Measurements from ENCODE around the gene C11orf16. TPM values are rescaled to one million over a fixed set of nuclear protein-coding genes. Genes with fewer than 3 reads are reported as not detected.
A peak's percentile ranks its signal among the peaks of the same experiment; 100 is the strongest.

The C11orf16 gene
- polyA plus RNA-seq, 2 of the 4 experiments (the other 2 are of a cell fraction) = not detected

DNA sequence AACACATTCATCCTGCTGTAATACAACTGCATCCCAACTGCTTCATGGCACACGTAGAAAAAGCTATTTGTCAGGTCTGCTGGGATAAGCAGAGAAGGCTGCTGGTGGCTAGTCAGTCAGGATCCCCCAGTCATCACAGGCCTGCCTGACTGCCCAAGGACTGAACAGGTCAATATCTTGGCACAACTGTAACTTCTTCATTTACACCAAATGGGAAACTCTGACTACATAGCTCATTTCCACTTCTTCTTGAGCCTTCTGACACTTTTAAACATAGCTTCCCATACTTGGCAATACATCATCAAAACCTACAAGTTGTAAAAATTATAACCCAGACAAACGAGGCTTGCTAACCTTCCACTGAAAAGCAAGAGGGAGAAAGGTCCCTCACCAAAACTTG is 28.7 kb upstream of the C11orf16 start:
- H3K4me1 ChIP-seq = peaks cover 28% of the 10 kb centered on the region
- FAIRE-seq = no peak
- no peak overlapping the region for H3K4me2 ChIP-seq
- no peak overlapping the region for H3K4me3 ChIP-seq
- ATAC-seq = no peak
- WGBS (ENCODE audit: missing lambda C conversion rate) = 51% methylated on average over 2 of the region's 2 CpGs
- no peak for DNase-seq (ENCODE audit: low read depth in 1 of 2, low spot score in 1 of 2)
- ChIA-PET CTCF (interaction anchor here (1.2 to 4.1 kb wide), 5 partner anchors 13 to 176 kb away, joined by 3 to 63 read pairs (median 6); no protein-coding TSS in a partner anchor), POLR2A (interaction anchor here (0.6 to 1.1 kb wide), 2 partner anchors 46 to 273 kb away, joined by 3 to 4 read pairs; no protein-coding TSS in a partner anchor)
- H3K9me3 ChIP-seq = no peaks in the 10 kb centered on the region
- no peak overlapping the region for H3K27ac ChIP-seq
- TF ChIP-seq, protein P1, sequence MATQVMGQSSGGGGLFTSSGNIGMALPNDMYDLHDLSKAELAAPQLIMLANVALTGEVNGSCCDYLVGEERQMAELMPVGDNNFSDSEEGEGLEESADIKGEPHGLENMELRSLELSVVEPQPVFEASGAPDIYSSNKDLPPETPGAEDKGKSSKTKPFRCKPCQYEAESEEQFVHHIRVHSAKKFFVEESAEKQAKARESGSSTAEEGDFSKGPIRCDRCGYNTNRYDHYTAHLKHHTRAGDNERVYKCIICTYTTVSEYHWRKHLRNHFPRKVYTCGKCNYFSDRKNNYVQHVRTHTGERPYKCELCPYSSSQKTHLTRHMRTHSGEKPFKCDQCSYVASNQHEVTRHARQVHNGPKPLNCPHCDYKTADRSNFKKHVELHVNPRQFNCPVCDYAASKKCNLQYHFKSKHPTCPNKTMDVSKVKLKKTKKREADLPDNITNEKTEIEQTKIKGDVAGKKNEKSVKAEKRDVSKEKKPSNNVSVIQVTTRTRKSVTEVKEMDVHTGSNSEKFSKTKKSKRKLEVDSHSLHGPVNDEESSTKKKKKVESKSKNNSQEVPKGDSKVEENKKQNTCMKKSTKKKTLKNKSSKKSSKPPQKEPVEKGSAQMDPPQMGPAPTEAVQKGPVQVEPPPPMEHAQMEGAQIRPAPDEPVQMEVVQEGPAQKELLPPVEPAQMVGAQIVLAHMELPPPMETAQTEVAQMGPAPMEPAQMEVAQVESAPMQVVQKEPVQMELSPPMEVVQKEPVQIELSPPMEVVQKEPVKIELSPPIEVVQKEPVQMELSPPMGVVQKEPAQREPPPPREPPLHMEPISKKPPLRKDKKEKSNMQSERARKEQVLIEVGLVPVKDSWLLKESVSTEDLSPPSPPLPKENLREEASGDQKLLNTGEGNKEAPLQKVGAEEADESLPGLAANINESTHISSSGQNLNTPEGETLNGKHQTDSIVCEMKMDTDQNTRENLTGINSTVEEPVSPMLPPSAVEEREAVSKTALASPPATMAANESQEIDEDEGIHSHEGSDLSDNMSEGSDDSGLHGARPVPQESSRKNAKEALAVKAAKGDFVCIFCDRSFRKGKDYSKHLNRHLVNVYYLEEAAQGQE (IDR thresholded peaks at IDR 0.05) = no peak
- TF ChIP-seq RNF2 (IDR thresholded peaks at IDR 0.05; ENCODE audit: borderline replicate concordance, low read depth) = no peak
- TF ChIP-seq RFX5 (IDR thresholded peaks at IDR 0.05) = no peak
- TF ChIP-seq SMC3 (IDR thresholded peaks at IDR 0.05) = no peak
- TF ChIP-seq ZSCAN20 (CRISPR knock-in tag; IDR thresholded peaks at IDR 0.05) = no peak
- no peak for TF ChIP-seq ZC3H11A (IDR thresholded peaks at IDR 0.05)
- TF ChIP-seq GATA3 (IDR thresholded peaks at IDR 0.05; ENCODE audit: borderline replicate concordance) = no peak
- TF ChIP-seq JUNB (IDR thresholded peaks at IDR 0.05) = no peak
- no peak for TF ChIP-seq POLR2A (IDR thresholded peaks at IDR 0.05; ENCODE audit: low read length)
- TF ChIP-seq RCOR1 (IDR thresholded peaks at IDR 0.05; ENCODE audit: low read depth, low read length) = no peak
- TF ChIP-seq, protein P2, sequence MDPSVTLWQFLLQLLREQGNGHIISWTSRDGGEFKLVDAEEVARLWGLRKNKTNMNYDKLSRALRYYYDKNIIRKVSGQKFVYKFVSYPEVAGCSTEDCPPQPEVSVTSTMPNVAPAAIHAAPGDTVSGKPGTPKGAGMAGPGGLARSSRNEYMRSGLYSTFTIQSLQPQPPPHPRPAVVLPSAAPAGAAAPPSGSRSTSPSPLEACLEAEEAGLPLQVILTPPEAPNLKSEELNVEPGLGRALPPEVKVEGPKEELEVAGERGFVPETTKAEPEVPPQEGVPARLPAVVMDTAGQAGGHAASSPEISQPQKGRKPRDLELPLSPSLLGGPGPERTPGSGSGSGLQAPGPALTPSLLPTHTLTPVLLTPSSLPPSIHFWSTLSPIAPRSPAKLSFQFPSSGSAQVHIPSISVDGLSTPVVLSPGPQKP (IDR thresholded peaks at IDR 0.05; ENCODE audit: low read depth, low read length) = no peak
- no peak for TF ChIP-seq EP300 (IDR thresholded peaks at IDR 0.05)

DNA sequence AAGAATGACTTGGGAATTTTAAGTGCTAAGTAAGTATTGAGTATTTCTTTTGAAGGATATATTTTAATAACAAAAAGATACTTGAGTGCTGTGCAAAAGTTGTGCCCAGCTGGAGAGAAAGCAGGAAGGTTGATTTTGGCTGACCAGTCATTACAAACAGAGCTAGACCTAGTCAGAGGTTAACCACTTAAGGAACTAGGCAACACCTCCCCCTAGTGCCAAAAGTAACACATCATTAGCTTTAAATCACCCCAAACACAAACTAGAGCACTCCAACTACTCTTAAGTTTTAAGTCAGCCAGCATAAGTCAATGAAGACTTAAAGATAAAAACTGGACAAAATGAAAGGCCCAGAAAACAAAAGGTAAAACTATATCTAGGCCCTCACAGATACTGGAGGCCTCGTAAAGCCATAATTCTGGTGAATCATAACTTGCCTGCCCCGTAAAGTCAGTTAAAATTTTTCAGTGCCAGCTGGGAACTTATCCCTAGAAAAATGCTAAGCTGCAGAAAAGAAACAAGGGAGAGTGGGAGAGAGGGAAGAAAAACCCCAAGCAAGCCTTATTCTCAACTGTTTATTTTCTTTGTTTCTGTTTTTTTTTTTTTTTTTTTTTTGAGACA is 26.9 kb upstream of the C11orf16 start:
- Histone ChIP-seq H3K9me3 (no peaks in the 10 kb centered on the region), H3K27ac (peak overlapping the region in 1 of 2 experiments; percentile 34; a peak in 2 of 6 replicates), H3K4me2 (peak overlapping the region; percentile 16; the same call in 2 of the 3 replicates), H3K4me1 (peaks cover 20% of the 10 kb centered on the region), H3K4me3 (no peak overlapping the region)
- TF ChIP-seq RNF2 (IDR thresholded peaks at IDR 0.05; ENCODE audit: borderline replicate concordance, low read depth) (no peak), PHF8 (IDR thresholded peaks at IDR 0.05; ENCODE audit: borderline replicate concordance, low read depth) (no peak), FOSL2 (IDR thresholded peaks at IDR 0.05) (no peak), FOSL2 (CRISPR knock-in tag; IDR thresholded peaks at IDR 0.05) (no peak), SMC3 (IDR thresholded peaks at IDR 0.05) (peak; percentile 65), CBX2 (IDR thresholded peaks at IDR 0.05; ENCODE audit: borderline replicate concordance, low read depth) (no peak), RAD21 (conservative IDR thresholded peaks at IDR 0.05 in 1 of 2, IDR thresholded peaks at IDR 0.05 in 1 of 2) (peak; percentile 81 to 82)
- TF ChIP-seq, protein P3, sequence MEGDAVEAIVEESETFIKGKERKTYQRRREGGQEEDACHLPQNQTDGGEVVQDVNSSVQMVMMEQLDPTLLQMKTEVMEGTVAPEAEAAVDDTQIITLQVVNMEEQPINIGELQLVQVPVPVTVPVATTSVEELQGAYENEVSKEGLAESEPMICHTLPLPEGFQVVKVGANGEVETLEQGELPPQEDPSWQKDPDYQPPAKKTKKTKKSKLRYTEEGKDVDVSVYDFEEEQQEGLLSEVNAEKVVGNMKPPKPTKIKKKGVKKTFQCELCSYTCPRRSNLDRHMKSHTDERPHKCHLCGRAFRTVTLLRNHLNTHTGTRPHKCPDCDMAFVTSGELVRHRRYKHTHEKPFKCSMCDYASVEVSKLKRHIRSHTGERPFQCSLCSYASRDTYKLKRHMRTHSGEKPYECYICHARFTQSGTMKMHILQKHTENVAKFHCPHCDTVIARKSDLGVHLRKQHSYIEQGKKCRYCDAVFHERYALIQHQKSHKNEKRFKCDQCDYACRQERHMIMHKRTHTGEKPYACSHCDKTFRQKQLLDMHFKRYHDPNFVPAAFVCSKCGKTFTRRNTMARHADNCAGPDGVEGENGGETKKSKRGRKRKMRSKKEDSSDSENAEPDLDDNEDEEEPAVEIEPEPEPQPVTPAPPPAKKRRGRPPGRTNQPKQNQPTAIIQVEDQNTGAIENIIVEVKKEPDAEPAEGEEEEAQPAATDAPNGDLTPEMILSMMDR (IDR thresholded peaks at IDR 0.05) = peak; percentile 71
- TF ChIP-seq, protein P1 (IDR thresholded peaks at IDR 0.05) = no peak
- TF ChIP-seq, protein P4, sequence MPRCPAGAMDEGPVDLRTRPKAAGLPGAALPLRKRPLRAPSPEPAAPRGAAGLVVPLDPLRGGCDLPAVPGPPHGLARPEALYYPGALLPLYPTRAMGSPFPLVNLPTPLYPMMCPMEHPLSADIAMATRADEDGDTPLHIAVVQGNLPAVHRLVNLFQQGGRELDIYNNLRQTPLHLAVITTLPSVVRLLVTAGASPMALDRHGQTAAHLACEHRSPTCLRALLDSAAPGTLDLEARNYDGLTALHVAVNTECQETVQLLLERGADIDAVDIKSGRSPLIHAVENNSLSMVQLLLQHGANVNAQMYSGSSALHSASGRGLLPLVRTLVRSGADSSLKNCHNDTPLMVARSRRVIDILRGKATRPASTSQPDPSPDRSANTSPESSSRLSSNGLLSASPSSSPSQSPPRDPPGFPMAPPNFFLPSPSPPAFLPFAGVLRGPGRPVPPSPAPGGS (IDR thresholded peaks at IDR 0.05) = no peak
- TF ChIP-seq, protein P5, sequence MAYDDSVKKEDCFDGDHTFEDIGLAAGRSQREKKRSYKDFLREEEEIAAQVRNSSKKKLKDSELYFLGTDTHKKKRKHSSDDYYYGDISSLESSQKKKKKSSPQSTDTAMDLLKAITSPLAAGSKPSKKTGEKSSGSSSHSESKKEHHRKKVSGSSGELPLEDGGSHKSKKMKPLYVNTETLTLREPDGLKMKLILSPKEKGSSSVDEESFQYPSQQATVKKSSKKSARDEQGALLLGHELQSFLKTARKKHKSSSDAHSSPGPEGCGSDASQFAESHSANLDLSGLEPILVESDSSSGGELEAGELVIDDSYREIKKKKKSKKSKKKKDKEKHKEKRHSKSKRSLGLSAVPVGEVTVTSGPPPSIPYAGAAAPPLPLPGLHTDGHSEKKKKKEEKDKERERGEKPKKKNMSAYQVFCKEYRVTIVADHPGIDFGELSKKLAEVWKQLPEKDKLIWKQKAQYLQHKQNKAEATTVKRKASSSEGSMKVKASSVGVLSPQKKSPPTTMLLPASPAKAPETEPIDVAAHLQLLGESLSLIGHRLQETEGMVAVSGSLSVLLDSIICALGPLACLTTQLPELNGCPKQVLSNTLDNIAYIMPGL (CRISPR knock-in tag; IDR thresholded peaks at IDR 0.05; ENCODE audit: borderline replicate concordance) = no peak
- ChIA-PET CTCF (interaction anchor here (0.6 to 4.1 kb wide), 48 partner anchors 9 to 769 kb away, joined by 3 to 63 read pairs (median 4); partner anchors contain the start of genes AKIP1 and ASCL3), POLR2A (interaction anchor here (0.6 to 1.5 kb wide), 4 partner anchors 48 to 562 kb away, joined by 3 to 20 read pairs (median 6); partner anchors contain the start of gene AKIP1)
- peak; percentile 33 to 44; a peak in 4 of 6 replicates for ATAC-seq
- 14% methylated on average over 2 of the region's 2 CpGs for WGBS (ENCODE audit: missing lambda C conversion rate)
- no peak for FAIRE-seq
- peak; percentile 81 for DNase-seq (ENCODE audit: low read depth in 1 of 2, low spot score in 1 of 2)

All from A549 (cell line).